ENCODE data around the gene STK38L. TPM values are rescaled to one million over a fixed set of nuclear protein-coding genes. Genes with fewer than 3 reads are reported as not detected.
A peak's percentile ranks its signal among the peaks of the same experiment; 100 is the strongest.

Gene STK38L
- total and polyA plus RNA-seq, 5 donors from 2014 or later: 10.6 to 21.7 (median 14.4) TPM

DNA sequence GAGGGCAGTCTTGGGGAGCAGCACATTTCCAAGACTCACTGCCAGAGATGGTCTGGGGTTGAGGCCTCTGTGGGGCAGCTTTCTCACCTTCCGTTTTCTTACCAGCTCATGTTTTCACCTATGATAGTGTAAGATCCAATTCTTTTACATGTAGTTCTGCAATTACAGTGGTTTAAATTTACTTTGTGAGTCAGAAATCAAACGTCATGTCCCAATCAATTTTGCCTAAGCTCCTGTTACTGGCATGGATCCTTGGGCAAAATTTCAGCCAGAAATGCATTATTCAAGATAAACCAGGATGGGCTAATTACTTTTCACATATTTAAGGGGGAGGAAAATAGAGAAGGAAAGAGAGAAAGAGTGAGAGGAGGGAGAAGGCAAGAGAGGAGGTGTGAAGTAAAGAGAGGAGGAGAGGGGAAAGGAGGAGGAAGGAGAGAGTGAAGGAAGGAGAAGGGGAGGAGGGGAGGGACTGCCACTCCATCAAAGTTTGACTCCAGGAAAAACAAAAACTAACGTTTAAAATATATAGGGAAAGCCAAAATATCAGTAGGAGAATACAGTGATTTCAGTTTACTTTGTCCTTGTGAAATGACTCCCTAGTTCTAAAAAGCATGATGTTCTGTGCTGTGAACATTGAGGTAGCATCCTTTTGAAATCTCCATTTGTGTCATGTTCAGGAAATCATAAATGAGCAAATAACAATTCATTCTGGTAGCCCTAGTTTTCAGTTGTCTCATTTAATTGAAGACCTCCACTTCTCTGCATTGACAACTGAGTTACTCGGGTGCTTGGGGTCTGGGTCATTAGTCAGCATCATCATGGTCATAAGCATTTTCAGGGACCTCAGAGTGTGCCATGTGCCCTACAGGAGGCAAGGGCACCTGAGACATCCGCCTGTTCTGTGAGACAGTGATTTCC is 91.5 kb downstream of the STK38L start:
- Mint-ChIP-seq H3K9me3 (peaks cover 0 to 1% (median 0%) of the 10 kb centered on the region in 7 donors), H3K36me3 (no peaks in the 10 kb centered on the region), H3K27ac (no peak overlapping the region), H3K27me3 (peaks cover 34% of the 10 kb centered on the region), H3K4me1 (peaks cover 0 to 15% (median 12%) of the 10 kb centered on the region in 4 donors), H3K4me3 (peak overlapping the region in 1 of 4 donors; percentile 43)
- ATAC-seq (ENCODE audit: low read depth in 2 of 2) (no peak), DNase-seq (no peak)
- no peak overlapping the region for H3K4me3 ChIP-seq (ENCODE audit: low read depth, low read length)
- H3K4me1 ChIP-seq (ENCODE audit: control insufficient read depth, insufficient read depth, low read length, poor library complexity, severe bottlenecking): peaks cover 12% of the 10 kb centered on the region
- H3K27me3 ChIP-seq (ENCODE audit: control insufficient read depth, insufficient read depth, low read length): peaks cover 23% of the 10 kb centered on the region
- H3K27ac ChIP-seq (ENCODE audit: insufficient read depth, low read length, poor library complexity, severe bottlenecking): no peak overlapping the region
- no peaks in the 10 kb centered on the region for H3K9me3 ChIP-seq (ENCODE audit: control insufficient read depth in 2 of 2, low read length in 2 of 2)
- H3K36me3 ChIP-seq (ENCODE audit: control insufficient read depth, insufficient read depth, low read length): no peaks in the 10 kb centered on the region

GRCh38 chr12:27336282-27336653 is 92.2 kb downstream of the STK38L start:
- DNase-seq (no peak), ATAC-seq (ENCODE audit: low read depth in 2 of 2) (no peak)
- Mint-ChIP-seq H3K9me3 (peaks cover 0 to 1% (median 0%) of the 10 kb centered on the region in 7 donors), H3K27ac (no peak overlapping the region), H3K4me3 (peak overlapping the region in 1 of 4 donors; percentile 43), H3K36me3 (no peaks in the 10 kb centered on the region), H3K4me1 (peaks cover 0 to 15% (median 11%) of the 10 kb centered on the region in 4 donors), H3K27me3 (peaks cover 31% of the 10 kb centered on the region)
- Histone ChIP-seq H3K36me3 (ENCODE audit: control insufficient read depth, insufficient read depth, low read length) (no peaks in the 10 kb centered on the region), H3K27me3 (ENCODE audit: control insufficient read depth, insufficient read depth, low read length) (peaks cover 21% of the 10 kb centered on the region), H3K27ac (ENCODE audit: insufficient read depth, low read length, poor library complexity, severe bottlenecking) (no peak overlapping the region), H3K4me3 (ENCODE audit: low read depth, low read length) (no peak overlapping the region), H3K9me3 (ENCODE audit: control insufficient read depth in 2 of 2, low read length in 2 of 2) (no peaks in the 10 kb centered on the region), H3K4me1 (ENCODE audit: control insufficient read depth, insufficient read depth, low read length, poor library complexity, severe bottlenecking) (peaks cover 12% of the 10 kb centered on the region)

DNA sequence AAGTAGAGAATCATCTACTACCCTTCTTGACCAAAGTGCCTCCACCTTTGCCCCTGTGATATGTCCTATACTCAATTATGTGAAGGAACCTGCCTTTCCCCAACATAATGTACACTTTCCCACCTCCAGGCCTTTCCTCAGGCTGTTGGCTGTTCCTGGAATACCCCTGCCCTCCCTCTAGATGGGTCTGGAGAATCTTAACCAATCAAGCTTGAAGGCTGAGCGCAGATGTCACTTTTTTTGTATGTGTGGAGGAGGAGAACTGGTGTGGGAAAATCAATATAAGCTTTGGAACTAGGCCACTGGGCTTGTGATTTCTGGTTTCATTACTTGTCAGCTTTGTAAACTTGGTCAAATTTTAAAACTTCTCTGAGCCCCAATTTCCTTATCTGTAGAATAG is 93.3 kb downstream of the STK38L start:
- H3K4me1 Mint-ChIP-seq: peaks cover 0 to 10% (median 3%) of the 10 kb centered on the region in 4 donors
- H3K27ac Mint-ChIP-seq: no peak overlapping the region
- DNase-seq (no peak), ATAC-seq (ENCODE audit: low read depth in 2 of 2) (no peak)
- Histone ChIP-seq H3K4me3 (ENCODE audit: low read depth, low read length) (no peak overlapping the region), H3K27ac (ENCODE audit: insufficient read depth, low read length, poor library complexity, severe bottlenecking) (no peak overlapping the region), H3K36me3 (ENCODE audit: control insufficient read depth, insufficient read depth, low read length) (no peaks in the 10 kb centered on the region), H3K27me3 (ENCODE audit: control insufficient read depth, insufficient read depth, low read length) (peaks cover 12% of the 10 kb centered on the region), H3K9me3 (ENCODE audit: control insufficient read depth in 2 of 2, low read length in 2 of 2) (no peaks in the 10 kb centered on the region), H3K4me1 (ENCODE audit: control insufficient read depth, insufficient read depth, low read length, poor library complexity, severe bottlenecking) (peaks cover 11% of the 10 kb centered on the region)
- no peak overlapping the region for H3K4me3 Mint-ChIP-seq
- H3K9me3 Mint-ChIP-seq: peaks cover 0 to 1% (median 0%) of the 10 kb centered on the region in 7 donors
- H3K36me3 Mint-ChIP-seq: no peaks in the 10 kb centered on the region
- peaks cover 21% of the 10 kb centered on the region for H3K27me3 Mint-ChIP-seq

- Mint-ChIP-seq H3K4me3 (no peak overlapping the region), H3K27me3 (peaks cover 19% of the 10 kb centered on the region), H3K4me1 (peaks cover 0 to 7% (median 2%) of the 10 kb centered on the region in 4 donors), H3K27ac (no peak overlapping the region), H3K36me3 (no peaks in the 10 kb centered on the region), H3K9me3 (peaks cover 0 to 1% (median 0%) of the 10 kb centered on the region in 7 donors)
- Histone ChIP-seq H3K27ac (ENCODE audit: insufficient read depth, low read length, poor library complexity, severe bottlenecking) (no peak overlapping the region), H3K36me3 (ENCODE audit: control insufficient read depth, insufficient read depth, low read length) (no peaks in the 10 kb centered on the region), H3K4me3 (ENCODE audit: low read depth, low read length) (no peak overlapping the region), H3K4me1 (ENCODE audit: control insufficient read depth, insufficient read depth, low read length, poor library complexity, severe bottlenecking) (peaks cover 6% of the 10 kb centered on the region), H3K27me3 (ENCODE audit: control insufficient read depth, insufficient read depth, low read length) (peaks cover 12% of the 10 kb centered on the region), H3K9me3 (ENCODE audit: control insufficient read depth in 2 of 2, low read length in 2 of 2) (no peaks in the 10 kb centered on the region)
- no peak for ATAC-seq (ENCODE audit: low read depth in 2 of 2)
- DNase-seq: no peak
These were observed 94.4 kb downstream of the STK38L start for GRCh38 chr12:27338473-27338872.

DNA sequence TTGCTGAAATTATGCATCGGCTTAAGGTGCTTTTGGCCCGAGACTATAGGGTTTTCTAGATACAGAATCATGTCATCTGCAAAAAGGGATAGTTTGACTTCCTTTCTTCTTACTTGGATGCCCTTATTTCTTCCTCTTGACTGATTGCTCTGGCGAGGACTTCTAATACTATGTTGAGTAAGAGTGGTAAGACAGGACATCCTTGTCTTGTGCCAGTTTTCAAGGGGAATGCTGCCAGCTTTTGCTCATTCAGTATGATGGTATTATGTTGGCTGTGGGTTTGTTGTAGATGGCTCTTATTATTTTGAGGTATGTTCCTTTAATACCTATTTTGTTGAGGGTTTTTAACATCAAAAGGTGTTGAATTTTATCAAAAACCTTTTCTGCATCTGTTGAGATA is 96.9 kb downstream of the STK38L start:
- Mint-ChIP-seq H3K4me3 (no peak overlapping the region), H3K4me1 (peaks cover 0 to 1% (median 0%) of the 10 kb centered on the region in 4 donors), H3K36me3 (no peaks in the 10 kb centered on the region), H3K27me3 (peaks cover 11% of the 10 kb centered on the region), H3K27ac (no peak overlapping the region), H3K9me3 (peaks cover 0 to 5% (median 0%) of the 10 kb centered on the region in 7 donors)
- H3K27me3 ChIP-seq (ENCODE audit: control insufficient read depth, insufficient read depth, low read length): no peaks in the 10 kb centered on the region
- H3K4me1 ChIP-seq (ENCODE audit: control insufficient read depth, insufficient read depth, low read length, poor library complexity, severe bottlenecking): no peaks in the 10 kb centered on the region
- ATAC-seq (ENCODE audit: low read depth in 2 of 2) (no peak), DNase-seq (no peak)
- no peak overlapping the region for H3K4me3 ChIP-seq (ENCODE audit: low read depth, low read length)
- H3K27ac ChIP-seq (ENCODE audit: insufficient read depth, low read length, poor library complexity, severe bottlenecking): no peak overlapping the region
- H3K36me3 ChIP-seq (ENCODE audit: control insufficient read depth, insufficient read depth, low read length): no peaks in the 10 kb centered on the region
- no peaks in the 10 kb centered on the region for H3K9me3 ChIP-seq (ENCODE audit: control insufficient read depth in 2 of 2, low read length in 2 of 2)

DNA sequence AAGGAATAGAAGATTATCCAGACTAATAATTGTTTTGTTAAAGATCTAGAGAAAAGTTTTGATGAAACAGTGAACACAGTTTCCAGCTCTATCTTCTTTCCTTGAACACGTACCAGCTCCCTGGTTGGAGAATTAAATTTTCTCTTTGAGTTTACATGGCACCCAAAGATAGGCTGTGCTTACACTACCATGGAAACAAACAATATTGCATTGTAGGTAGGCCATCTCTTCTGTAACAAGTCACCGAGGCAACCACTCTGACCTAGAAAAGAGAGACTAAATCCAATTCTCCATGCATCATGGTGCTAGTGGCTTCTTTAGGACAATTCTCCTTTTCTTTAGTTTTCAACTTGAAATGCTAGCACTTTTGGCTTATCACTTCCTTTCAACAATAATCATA is 98.5 kb downstream of the STK38L start:
- Mint-ChIP-seq H3K36me3 (no peaks in the 10 kb centered on the region), H3K27me3 (peaks cover 7% of the 10 kb centered on the region), H3K4me3 (no peak overlapping the region), H3K27ac (no peak overlapping the region), H3K4me1 (no peaks in the 10 kb centered on the region), H3K9me3 (peaks cover 0 to 5% (median 0%) of the 10 kb centered on the region in 7 donors)
- Histone ChIP-seq H3K9me3 (ENCODE audit: control insufficient read depth in 2 of 2, low read length in 2 of 2) (no peaks in the 10 kb centered on the region), H3K27me3 (ENCODE audit: control insufficient read depth, insufficient read depth, low read length) (no peaks in the 10 kb centered on the region), H3K36me3 (ENCODE audit: control insufficient read depth, insufficient read depth, low read length) (no peaks in the 10 kb centered on the region), H3K4me3 (ENCODE audit: low read depth, low read length) (no peak overlapping the region), H3K4me1 (ENCODE audit: control insufficient read depth, insufficient read depth, low read length, poor library complexity, severe bottlenecking) (no peaks in the 10 kb centered on the region), H3K27ac (ENCODE audit: insufficient read depth, low read length, poor library complexity, severe bottlenecking) (no peak overlapping the region)
- no peak for DNase-seq
- no peak for ATAC-seq (ENCODE audit: low read depth in 2 of 2)

DNA sequence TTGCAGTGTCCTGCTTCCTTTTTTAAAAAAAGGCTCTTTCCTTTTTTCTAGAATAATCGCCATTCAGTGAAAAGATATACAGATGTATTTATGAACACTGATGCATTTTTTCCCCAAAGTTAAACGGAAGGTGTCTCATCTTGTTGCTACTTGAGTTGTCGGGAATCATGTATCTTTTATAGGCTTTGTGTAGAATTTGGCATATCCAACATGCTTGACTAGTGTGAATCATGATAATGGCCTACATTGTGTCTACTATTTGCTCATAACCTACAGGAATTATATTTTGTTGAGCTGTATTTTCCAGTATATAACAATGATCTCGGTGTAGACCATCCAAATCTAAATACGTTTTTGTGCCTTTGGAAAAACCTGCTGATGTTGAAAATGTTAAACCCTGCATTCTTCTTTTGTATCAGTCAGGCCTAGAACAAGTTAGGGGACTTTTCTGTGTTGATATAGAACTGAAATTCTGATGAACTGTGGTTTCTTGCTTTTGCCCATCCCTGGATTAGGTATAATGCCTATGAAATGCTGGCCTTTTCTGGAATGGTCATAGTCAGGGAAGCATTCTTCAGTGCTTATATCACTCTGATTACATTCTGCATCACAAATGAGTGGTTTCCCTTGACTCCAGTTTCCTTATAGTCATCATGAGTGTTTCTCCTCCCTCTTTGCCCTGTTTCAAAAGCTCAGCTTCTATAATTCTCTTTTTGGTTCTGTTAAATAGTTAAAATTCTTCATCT is 99.3 kb downstream of the STK38L start:
- H3K36me3 ChIP-seq (ENCODE audit: control insufficient read depth, insufficient read depth, low read length): no peaks in the 10 kb centered on the region
- no peak overlapping the region for H3K27ac ChIP-seq (ENCODE audit: insufficient read depth, low read length, poor library complexity, severe bottlenecking)
- Mint-ChIP-seq H3K4me1 (no peaks in the 10 kb centered on the region), H3K4me3 (no peak overlapping the region), H3K36me3 (no peaks in the 10 kb centered on the region), H3K27me3 (peaks cover under 1% of the 10 kb centered on the region), H3K9me3 (peaks cover 0 to 4% (median 0%) of the 10 kb centered on the region in 7 donors), H3K27ac (no peak overlapping the region)
- H3K27me3 ChIP-seq (ENCODE audit: control insufficient read depth, insufficient read depth, low read length): no peaks in the 10 kb centered on the region
- no peak overlapping the region for H3K4me3 ChIP-seq (ENCODE audit: low read depth, low read length)
- ATAC-seq (ENCODE audit: low read depth in 2 of 2) (no peak), DNase-seq (no peak)
- H3K9me3 ChIP-seq (ENCODE audit: control insufficient read depth in 2 of 2, low read length in 2 of 2): no peaks in the 10 kb centered on the region
- H3K4me1 ChIP-seq (ENCODE audit: control insufficient read depth, insufficient read depth, low read length, poor library complexity, severe bottlenecking): no peaks in the 10 kb centered on the region
